Fibroblast of lung (primary cell): ENCODE results near the gene CDK18. TPM values are rescaled to one million over a fixed set of nuclear protein-coding genes. Genes with fewer than 3 reads are reported as not detected.

Experiments
- DNase-seq, 2 donors: peaks; one replicate each; pipeline versions ENCODE4 v3.0.0 to v3.0.0-alpha.2; 2010; ENCODE audit warnings: low read depth in 2 of 2
- H2AFZ ChIP-seq: 2 replicates; pipeline ENCODE4 v1.5.1; 2012; ENCODE audit warnings: low read length, control low read depth, inconsistent platforms
- H3K27ac ChIP-seq: 2 replicates; pipeline ENCODE4 v1.5.1; 2011; ENCODE audit warnings: low read length, control low read depth; ENCODE audit not compliant: insufficient read depth
- H3K27me3 ChIP-seq: 2 replicates; pipeline ENCODE4 v1.5.1; 2011; ENCODE audit warnings: mild to moderate bottlenecking, low read length; ENCODE audit not compliant: control insufficient read depth, insufficient read depth
- H3K36me3 ChIP-seq: 2 replicates; pipeline ENCODE4 v1.5.1; 2011; ENCODE audit warnings: low read length; ENCODE audit not compliant: control insufficient read depth, insufficient read depth
- H3K4me1 ChIP-seq: 2 replicates; pipeline ENCODE4 v1.5.1; 2011; ENCODE audit warnings: low read length; ENCODE audit not compliant: control insufficient read depth, insufficient read depth; ENCODE audit errors: extremely low read depth
- H3K4me2 ChIP-seq: 2 replicates; pipeline ENCODE4 v1.5.1; 2011; ENCODE audit warnings: low read length, control low read depth; ENCODE audit not compliant: insufficient read depth; ENCODE audit errors: extremely low read depth
- H3K4me3 ChIP-seq, 4 experiments: fragments of 200-600 bp in 1 of 4; sonication (generic) in 1 of 4; replicated peaks in 1 of 4; 2 replicates each; pipeline ENCODE4 v1.5.1; 2011 to 2016; ENCODE audit warnings: low read length in 4 of 4, low read depth in 3 of 4, mild to moderate bottlenecking in 3 of 4, control low read depth in 2 of 4, inconsistent platforms in 1 of 4, mixed read lengths in 1 of 4; ENCODE audit not compliant: insufficient read depth in 1 of 4; ENCODE audit errors: control extremely low read depth in 1 of 4
- H3K79me2 ChIP-seq: 2 replicates; pipeline ENCODE4 v1.5.1; 2012; ENCODE audit warnings: mild to moderate bottlenecking, low read length, inconsistent platforms; ENCODE audit not compliant: control insufficient read depth, insufficient read depth
- H3K9ac ChIP-seq: 2 replicates; pipeline ENCODE4 v1.5.1; 2011; ENCODE audit warnings: mild to moderate bottlenecking, low read length, control low read depth; ENCODE audit not compliant: insufficient read depth
- H3K9me3 ChIP-seq: 2 replicates; pipeline ENCODE4 v1.5.1; 2012; ENCODE audit warnings: low read depth, low read length; ENCODE audit not compliant: control insufficient read depth, insufficient read depth
- H4K20me1 ChIP-seq: 2 replicates; pipeline ENCODE4 v1.5.1; 2011; ENCODE audit warnings: low read length; ENCODE audit not compliant: control insufficient read depth, insufficient read depth; ENCODE audit errors: extremely low read depth
- CTCF ChIP-seq, 2 donors: IDR thresholded peaks in 1 of 2; conservative IDR thresholded peaks in 1 of 2; 1 replicate in 1 of 2; 2 replicates in 1 of 2; pipeline ENCODE4 v1.5.1; 2011 to 2012; ENCODE audit warnings: low read length in 2 of 2, control low read depth in 1 of 2, inconsistent platforms in 1 of 2, low read depth in 1 of 2, mild to moderate bottlenecking in 1 of 2
- EZH2 ChIP-seq: IDR thresholded peaks from 2 replicates; pipeline ENCODE4 v1.5.1; 2012; ENCODE audit warnings: low read length, control low read depth, mild to moderate bottlenecking; ENCODE audit errors: missing control alignments
- polyA plus RNA-seq, 2 donors: library from polyadenylated mRNA; depleted of rRNA in 1 of 2; stranded (reverse) in 1 of 2; unstranded in 1 of 2; fragments of >200 nt; gene quantifications; 2 replicates each; pipeline ENCODE4 v1.2.1, GENCODE V29; 2011 to 2012; ENCODE audit warnings: missing spikeins in 1 of 2
- total RNA-seq: library from RNA; depleted of rRNA; stranded (reverse); fragments of >200 nt; gene quantifications from 2 replicates; pipeline ENCODE4 v1.2.1, GENCODE V29; 2014

Gene CDK18
- total and polyA plus RNA-seq, 2 donors (not counting 1 experiment from before 2014, with no cell fraction given): 0.33 to 2.1 TPM

- Histone ChIP-seq H4K20me1 (no peaks in the 10 kb centered on the region), H3K4me1 (no peaks in the 10 kb centered on the region), H3K27me3 (peaks cover 2% of the 10 kb centered on the region), H3K27ac (no peak overlapping the region), H2AFZ (no peak overlapping the region), H3K79me2 (no peaks in the 10 kb centered on the region), H3K4me2 (no peak overlapping the region), H3K36me3 (no peaks in the 10 kb centered on the region), H3K4me3 (no peak overlapping the region), H3K9ac (no peak overlapping the region), H3K9me3 (no peaks in the 10 kb centered on the region)
- no peak for DNase-seq
- TF ChIP-seq EZH2: no peak
- TF ChIP-seq CTCF (conservative IDR thresholded peaks at IDR 0.05 in 1 of 2, IDR thresholded peaks at IDR 0.05 in 1 of 2; ENCODE audit: low read depth in 1 of 2, low read length in 2 of 2): no peak
Observed at GRCh38 chr1:205517288-205517687, 12.8 kb downstream of the CDK18 start.

GRCh38 chr1:205517763-205518162, 13.3 kb downstream of the CDK18 start:
- Histone ChIP-seq H3K4me1 (no peaks in the 10 kb centered on the region), H3K9me3 (no peaks in the 10 kb centered on the region), H3K27me3 (peaks cover 2% of the 10 kb centered on the region), H4K20me1 (no peaks in the 10 kb centered on the region), H3K36me3 (no peaks in the 10 kb centered on the region), H3K4me3 (no peak overlapping the region), H2AFZ (no peak overlapping the region), H3K9ac (no peak overlapping the region), H3K79me2 (no peaks in the 10 kb centered on the region), H3K27ac (no peak overlapping the region), H3K4me2 (no peak overlapping the region)
- TF ChIP-seq EZH2 (no peak), CTCF (conservative IDR thresholded peaks at IDR 0.05 in 1 of 2, IDR thresholded peaks at IDR 0.05 in 1 of 2; ENCODE audit: low read depth in 1 of 2, low read length in 2 of 2) (no peak)
- no peak for DNase-seq

- DNase-seq: no peak
- Histone ChIP-seq H3K4me3 (no peak overlapping the region), H3K4me1 (no peaks in the 10 kb centered on the region), H3K9me3 (no peaks in the 10 kb centered on the region), H2AFZ (no peak overlapping the region), H3K9ac (no peak overlapping the region), H3K36me3 (no peaks in the 10 kb centered on the region), H4K20me1 (no peaks in the 10 kb centered on the region), H3K4me2 (no peak overlapping the region), H3K79me2 (no peaks in the 10 kb centered on the region), H3K27ac (no peak overlapping the region), H3K27me3 (peaks cover 2% of the 10 kb centered on the region)
- TF ChIP-seq EZH2 (no peak), CTCF (conservative IDR thresholded peaks at IDR 0.05 in 1 of 2, IDR thresholded peaks at IDR 0.05 in 1 of 2; ENCODE audit: low read depth in 1 of 2, low read length in 2 of 2) (no peak)
Observed at GRCh38 chr1:205518661-205519540, 14.4 kb downstream of the CDK18 start.
